ENCODE results near the gene NAPA. TPM values are rescaled to one million over a fixed set of nuclear protein-coding genes. Genes with fewer than 3 reads are reported as not detected.
A peak's percentile ranks its signal among the peaks of the same experiment; 100 is the strongest.

NAPA gene
- total RNA-seq, 1 experiment from 2014 or later: 95.9 TPM

- H2AFZ ChIP-seq (ENCODE audit: low read length): no peak overlapping the region
These were observed 2.5 kb downstream of the NAPA start for GRCh38 chr19:47512183-47512947.

GRCh38 chr19:47511681-47512080 is 3.2 kb downstream of the NAPA start:
- H3K9ac ChIP-seq (ENCODE audit: low read length): no peak overlapping the region
- intact Hi-C loops (cut with micrococcal nuclease): loop anchor here (10.0 kb wide), 2 partner anchors 77 to 183 kb away; no protein-coding TSS in a partner anchor
- H3K9me3 ChIP-seq (ENCODE audit: low read length): no peaks in the 10 kb centered on the region
- H3K27me3 ChIP-seq (ENCODE audit: low read length): no peaks in the 10 kb centered on the region
- H3K4me3 ChIP-seq (ENCODE audit: low read length): no peak overlapping the region
- no TSS peak for BruUV-seq (replicated peaks)
- TF ChIP-seq EZH2 (IDR thresholded peaks at IDR 0.05; ENCODE audit: low read length, unreplicated experiment) (no peak), CTCF (conservative IDR thresholded peaks at IDR 0.05; ENCODE audit: low read depth, low read length) (no peak), EZH2phosphoT487 (IDR thresholded peaks at IDR 0.05; ENCODE audit: borderline replicate concordance, low read length) (no peak)
- no peaks in the 10 kb centered on the region for H3K9me2 ChIP-seq (replicated peaks; ENCODE audit: low read length)
- no peaks in the 10 kb centered on the region for H3F3A ChIP-seq (ENCODE audit: low read length, unreplicated experiment)
- peaks cover 19% of the 10 kb centered on the region; the same call in 1 of the 2 replicates for H4K20me1 ChIP-seq (ENCODE audit: low read length)
- H3K4me1 ChIP-seq (ENCODE audit: insufficient read depth, low read length): peaks cover 35% of the 10 kb centered on the region
- no peak overlapping the region for H3K27ac ChIP-seq (ENCODE audit: low read length)
- no peak overlapping the region for H2AFZ ChIP-seq (ENCODE audit: low read length)
- POLR2A ChIA-PET (ENCODE audit: unreplicated experiment): no interaction called here
- no peak for DNase-seq
- H3K79me2 ChIP-seq (ENCODE audit: low read length): peaks cover 78% of the 10 kb centered on the region
- no peaks in the 10 kb centered on the region for H3K36me3 ChIP-seq (ENCODE audit: low read depth, low read length)
- peak overlapping the region; percentile 93; the same call in 1 of the 2 replicates for H3K4me2 ChIP-seq (ENCODE audit: low read length)
- no peak for ATAC-seq
- CTCF ChIA-PET: no interaction called here

More at GRCh38 chr19:47512183-47512947, 2.5 kb downstream of the NAPA start:
- peaks cover 19% of the 10 kb centered on the region; the same call in 1 of the 2 replicates for H4K20me1 ChIP-seq (ENCODE audit: low read length)
- peak; percentile 37 for DNase-seq
- H3K4me1 ChIP-seq (ENCODE audit: insufficient read depth, low read length): peaks cover 35% of the 10 kb centered on the region
- no peaks in the 10 kb centered on the region for H3K36me3 ChIP-seq (ENCODE audit: low read depth, low read length)
- peaks cover 74% of the 10 kb centered on the region for H3K79me2 ChIP-seq (ENCODE audit: low read length)
- no TSS peak for BruUV-seq (replicated peaks)
- ChIA-PET CTCF (no interaction called here), POLR2A (ENCODE audit: unreplicated experiment) (interaction anchor here (0.6 kb wide), 1 partner anchor 79 kb away, joined by 5 read pairs; no protein-coding TSS in a partner anchor)
- ATAC-seq: no peak
- peak overlapping the region; percentile 95 for H3K4me3 ChIP-seq (ENCODE audit: low read length)
- H3K9ac ChIP-seq (ENCODE audit: low read length): peak overlapping the region; percentile 93; the same call in 1 of the 2 replicates
- intact Hi-C loops (cut with micrococcal nuclease): loop anchor here (10.0 kb wide), 2 partner anchors 78 to 182 kb away; no protein-coding TSS in a partner anchor
- H3K27me3 ChIP-seq (ENCODE audit: low read length): no peaks in the 10 kb centered on the region
- H3F3A ChIP-seq (ENCODE audit: low read length, unreplicated experiment): no peaks in the 10 kb centered on the region
- H3K27ac ChIP-seq (ENCODE audit: low read length): no peak overlapping the region
- no peaks in the 10 kb centered on the region for H3K9me3 ChIP-seq (ENCODE audit: low read length)
- peak overlapping the region; percentile 93 for H3K4me2 ChIP-seq (ENCODE audit: low read length)
- TF ChIP-seq EZH2phosphoT487 (IDR thresholded peaks at IDR 0.05; ENCODE audit: borderline replicate concordance, low read length): no peak
- no peak for TF ChIP-seq CTCF (conservative IDR thresholded peaks at IDR 0.05; ENCODE audit: low read depth, low read length)
- no peak for TF ChIP-seq EZH2 (IDR thresholded peaks at IDR 0.05; ENCODE audit: low read length, unreplicated experiment)
- H3K9me2 ChIP-seq (replicated peaks; ENCODE audit: low read length): no peaks in the 10 kb centered on the region

- Histone ChIP-seq H3K27ac (ENCODE audit: low read length) (no peak overlapping the region), H3F3A (ENCODE audit: low read length, unreplicated experiment) (no peaks in the 10 kb centered on the region), H3K4me2 (ENCODE audit: low read length) (no peak overlapping the region), H2AFZ (ENCODE audit: low read length) (no peak overlapping the region), H3K4me1 (ENCODE audit: insufficient read depth, low read length) (peaks cover 34% of the 10 kb centered on the region), H3K9me2 (replicated peaks; ENCODE audit: low read length) (no peaks in the 10 kb centered on the region), H3K9ac (ENCODE audit: low read length) (no peak overlapping the region), H3K79me2 (ENCODE audit: low read length) (peaks cover 78% of the 10 kb centered on the region), H3K27me3 (ENCODE audit: low read length) (no peaks in the 10 kb centered on the region), H3K4me3 (ENCODE audit: low read length) (no peak overlapping the region), H3K9me3 (ENCODE audit: low read length) (no peaks in the 10 kb centered on the region), H4K20me1 (ENCODE audit: low read length) (peaks cover 19% of the 10 kb centered on the region; the same call in 1 of the 2 replicates), H3K36me3 (ENCODE audit: low read depth, low read length) (no peaks in the 10 kb centered on the region)
- no peak for ATAC-seq
- POLR2A ChIA-PET (ENCODE audit: unreplicated experiment): no interaction called here
- intact Hi-C loops (cut with micrococcal nuclease): loop anchor here (10.0 kb wide), 2 partner anchors 76 to 184 kb away; no protein-coding TSS in a partner anchor
- CTCF ChIA-PET: no interaction called here
- TF ChIP-seq EZH2 (IDR thresholded peaks at IDR 0.05; ENCODE audit: low read length, unreplicated experiment): no peak
- no TSS peak for BruUV-seq (replicated peaks)
- DNase-seq: no peak
These were observed 3.7 kb downstream of the NAPA start for GRCh38 chr19:47511128-47511517.

Measured in PC-3 (cell line).